C1 segment of cervical spinal cord (tissue), 14 donors: ENCODE data around the gene CD2AP.
"Not testable (repeated sequence)": the region's sequence is repeated elsewhere in the genome, so short reads cannot be mapped to it uniquely, and the experiment has no call there.

ENCODE experiments used
- DNase-seq, 14 donors: peaks; one replicate each; lab custom pipeline; 2025; lab: John Stamatoyannopoulos, UW

Gene CD2AP

GRCh38 chr6:47631797-47632196 is 154.2 kb downstream of the CD2AP start:
- DNase-seq = no peak

DNA sequence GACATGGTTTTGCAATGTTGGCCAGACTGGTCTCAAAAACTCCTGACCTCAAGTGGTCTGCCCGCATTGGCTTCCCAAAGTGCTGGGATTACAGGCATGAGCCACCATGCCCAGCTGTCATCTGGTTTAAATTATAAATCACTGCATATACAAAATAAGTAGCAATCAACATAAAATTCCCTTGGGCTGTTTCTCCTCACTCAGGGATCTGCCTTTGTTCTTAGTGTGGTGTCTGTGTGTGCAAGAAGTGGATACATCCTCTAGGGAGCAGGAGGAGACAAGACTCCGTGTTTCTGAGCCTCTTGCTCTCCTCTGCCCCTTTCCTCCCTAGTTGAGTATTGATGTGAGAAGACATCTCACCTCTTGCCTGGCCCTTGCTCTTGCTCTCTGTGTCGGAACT is 155.6 kb downstream of the CD2AP start:
- DNase-seq = no peak

DNA sequence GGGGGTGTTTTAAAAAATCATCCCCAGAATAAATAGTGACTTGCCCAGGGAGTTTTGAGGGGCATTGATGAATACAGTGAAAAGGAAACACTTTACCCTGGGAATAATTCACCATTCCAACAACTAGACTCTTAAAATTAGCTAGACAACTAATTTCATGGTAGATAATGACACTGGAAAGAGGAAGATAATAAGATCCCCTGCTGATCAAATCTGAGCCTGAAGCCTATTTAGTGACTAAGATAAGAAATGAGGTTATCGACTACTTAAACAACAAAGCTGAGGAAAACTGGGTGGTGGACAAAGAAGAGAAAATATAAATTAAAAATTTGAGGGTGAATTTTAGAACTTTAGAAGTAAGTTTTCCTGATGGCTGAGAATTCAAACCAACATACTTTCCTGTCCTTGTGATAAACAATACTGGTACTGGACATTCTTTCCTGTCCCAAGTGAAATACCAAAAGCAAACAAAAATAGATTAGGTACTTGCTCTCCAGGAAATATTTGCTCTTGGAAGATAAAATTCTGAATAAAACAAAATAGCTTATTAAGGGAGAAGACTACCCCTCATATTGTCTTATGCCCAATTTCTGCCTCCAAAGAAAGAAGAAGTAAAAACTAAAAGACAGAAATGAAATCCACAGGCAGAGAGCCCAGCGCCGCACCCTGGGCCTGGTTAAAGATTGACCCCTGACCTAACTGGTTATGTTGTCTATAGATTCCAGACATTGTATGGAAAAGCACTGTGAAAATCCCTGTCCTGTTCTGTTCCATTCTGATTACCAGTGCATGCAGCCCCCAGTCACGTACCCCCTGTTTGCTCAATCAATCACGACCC is 156.8 kb downstream of the CD2AP start:
- no peak for DNase-seq

DNA sequence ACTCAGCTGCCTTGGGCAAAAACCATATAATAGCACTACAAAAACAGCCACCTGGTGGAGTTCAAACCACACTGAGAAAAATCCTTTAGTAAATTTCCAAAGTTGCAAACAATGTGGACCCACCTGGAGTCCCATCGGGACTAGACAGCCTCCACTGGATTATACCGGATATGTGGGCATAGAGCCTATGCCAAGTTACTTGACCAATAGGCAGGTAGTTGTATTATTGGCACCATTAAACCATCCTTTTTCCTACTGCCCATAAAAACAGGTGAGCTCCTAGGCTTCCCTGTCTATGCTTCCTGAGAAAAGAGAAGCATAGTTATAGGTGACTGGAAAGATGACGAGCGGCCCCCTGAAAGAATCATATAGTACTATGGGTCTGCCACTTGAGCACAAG is 169.1 kb downstream of the CD2AP start:
- no peak for DNase-seq

DNA sequence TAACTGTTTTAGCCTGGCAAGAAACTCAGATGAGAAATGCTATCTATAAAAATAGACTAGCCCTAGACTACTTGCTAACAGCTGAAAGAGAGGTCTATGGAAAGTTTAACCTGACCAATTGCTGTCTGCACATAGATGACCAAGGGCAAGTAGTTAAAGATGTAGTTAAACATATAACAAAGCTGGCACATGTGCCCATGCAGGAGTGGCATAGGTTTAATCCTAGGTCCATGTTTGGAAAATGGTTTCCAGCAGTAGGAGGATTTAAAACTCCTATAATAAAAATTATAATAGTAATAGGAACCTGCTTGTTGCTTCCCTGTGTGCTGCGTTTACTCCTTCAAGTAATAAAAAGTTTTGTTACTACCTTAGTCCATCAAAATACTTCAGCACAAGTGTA is 169.6 kb downstream of the CD2AP start:
- no peak for DNase-seq

GRCh38 chr6:47647626-47648025 is 170.0 kb downstream of the CD2AP start:
- DNase-seq = not testable (repeated sequence)

GRCh38 chr6:47648031-47648430 is 170.4 kb downstream of the CD2AP start:
- no peak for DNase-seq

GRCh38 chr6:47650553-47651432 is 173.2 kb downstream of the CD2AP start:
- no peak for DNase-seq

GRCh38 chr6:47651505-47651944 is 173.9 kb downstream of the CD2AP start:
- no peak for DNase-seq

DNA sequence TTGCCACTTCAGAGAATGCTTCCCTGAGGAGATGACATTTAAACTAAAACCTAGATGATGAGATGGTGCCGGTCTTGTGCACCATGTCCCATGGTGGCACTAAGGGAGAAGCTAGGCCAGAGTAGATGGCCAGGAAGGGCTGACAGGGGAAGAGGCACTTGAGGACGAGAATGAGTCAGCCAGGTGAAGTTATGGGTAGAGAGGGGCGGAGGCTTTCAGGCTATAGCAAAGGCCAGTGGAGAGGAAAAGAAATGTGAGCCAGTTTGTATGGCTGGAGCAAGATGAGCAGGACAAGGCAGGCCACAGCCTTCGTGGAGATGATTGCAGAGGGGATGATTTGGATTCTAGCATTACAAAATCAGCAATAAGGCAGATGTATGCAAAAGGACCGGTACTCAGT is 176.1 kb downstream of the CD2AP start:
- no peak for DNase-seq

GRCh38 chr6:47654255-47654654 is 176.7 kb downstream of the CD2AP start:
- DNase-seq = no peak

- no peak for DNase-seq
Observed at GRCh38 chr6:47655719-47656595, 178.4 kb downstream of the CD2AP start.

- DNase-seq = no peak
Observed at GRCh38 chr6:47661960-47662359, 184.4 kb downstream of the CD2AP start.

GRCh38 chr6:47663462-47664216 is 186.1 kb downstream of the CD2AP start:
- peak in 1 of 14 donors; percentile 66 for DNase-seq

GRCh38 chr6:47665112-47665511 is 187.5 kb downstream of the CD2AP start:
- no peak for DNase-seq

- DNase-seq = no peak
Observed at GRCh38 chr6:47669684-47670513, 192.3 kb downstream of the CD2AP start.

GRCh38 chr6:47670851-47671250 is 193.3 kb downstream of the CD2AP start:
- no peak for DNase-seq

DNA sequence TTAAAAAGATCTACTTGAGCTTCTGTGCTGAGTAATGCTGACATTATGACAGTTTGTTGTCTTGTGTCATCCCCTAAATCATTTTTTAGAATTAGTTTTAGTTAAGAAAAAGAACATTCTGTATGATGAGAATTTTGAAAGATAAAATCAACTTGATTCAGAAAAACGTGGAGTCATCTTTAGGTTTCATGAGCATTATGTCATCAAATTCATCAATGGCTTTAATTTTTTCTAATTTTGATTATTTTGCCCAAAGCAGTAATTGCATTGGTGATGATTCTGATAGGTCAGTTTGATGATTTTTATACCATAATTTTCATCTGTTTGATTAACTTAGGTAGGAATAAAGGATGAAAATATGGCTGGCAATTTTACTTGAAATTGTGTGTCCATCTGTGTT is 194.2 kb downstream of the CD2AP start:
- no peak for DNase-seq

- DNase-seq = no peak
Observed at GRCh38 chr6:47672816-47673215, 195.2 kb downstream of the CD2AP start.

DNA sequence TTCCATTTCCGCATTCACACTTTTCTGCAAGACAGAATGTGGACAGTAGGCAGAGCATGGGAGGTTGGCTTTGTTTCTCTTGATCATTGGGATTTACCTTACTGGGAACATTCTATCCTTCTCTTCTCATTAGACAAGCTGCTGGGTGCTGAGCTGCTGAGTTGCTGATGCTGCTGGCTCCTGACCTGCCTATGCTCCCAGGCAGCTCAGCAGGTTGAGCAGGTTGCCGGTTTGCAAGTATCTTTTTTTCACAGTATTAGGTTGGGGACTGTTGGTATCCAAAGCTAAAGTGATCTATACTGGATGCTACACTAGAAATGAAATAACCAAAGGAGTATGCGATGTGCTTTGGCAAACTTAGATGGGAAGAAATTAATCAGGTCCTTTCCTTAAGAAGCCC is 197.1 kb downstream of the CD2AP start:
- no peak for DNase-seq
